ENCODE measurements around the gene PDE10A.

- TF ChIP-seq, protein P1, sequence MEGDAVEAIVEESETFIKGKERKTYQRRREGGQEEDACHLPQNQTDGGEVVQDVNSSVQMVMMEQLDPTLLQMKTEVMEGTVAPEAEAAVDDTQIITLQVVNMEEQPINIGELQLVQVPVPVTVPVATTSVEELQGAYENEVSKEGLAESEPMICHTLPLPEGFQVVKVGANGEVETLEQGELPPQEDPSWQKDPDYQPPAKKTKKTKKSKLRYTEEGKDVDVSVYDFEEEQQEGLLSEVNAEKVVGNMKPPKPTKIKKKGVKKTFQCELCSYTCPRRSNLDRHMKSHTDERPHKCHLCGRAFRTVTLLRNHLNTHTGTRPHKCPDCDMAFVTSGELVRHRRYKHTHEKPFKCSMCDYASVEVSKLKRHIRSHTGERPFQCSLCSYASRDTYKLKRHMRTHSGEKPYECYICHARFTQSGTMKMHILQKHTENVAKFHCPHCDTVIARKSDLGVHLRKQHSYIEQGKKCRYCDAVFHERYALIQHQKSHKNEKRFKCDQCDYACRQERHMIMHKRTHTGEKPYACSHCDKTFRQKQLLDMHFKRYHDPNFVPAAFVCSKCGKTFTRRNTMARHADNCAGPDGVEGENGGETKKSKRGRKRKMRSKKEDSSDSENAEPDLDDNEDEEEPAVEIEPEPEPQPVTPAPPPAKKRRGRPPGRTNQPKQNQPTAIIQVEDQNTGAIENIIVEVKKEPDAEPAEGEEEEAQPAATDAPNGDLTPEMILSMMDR (IDR thresholded peaks at IDR 0.05; ENCODE audit: insufficient read depth, low read length, poor library complexity, severe bottlenecking): no peak
- no peak for TF ChIP-seq EZH2phosphoT487 (conservative IDR thresholded peaks at IDR 0.05; ENCODE audit: low read length)
Observed at GRCh38 chr6:165678904-165679303, 15.9 kb upstream of the PDE10A start.
